AG09309 (cell line): Measurements from ENCODE around the gene SHROOM3.

Experiments
- DNase-seq: peaks from one replicate; pipeline ENCODE4 v3.0.0-alpha.2; 2010; ENCODE audit warnings: low read depth
- H3K4me3 ChIP-seq: 2 replicates; pipeline ENCODE4 v1.5.1; 2011; ENCODE audit warnings: mild to moderate bottlenecking, low read depth, low read length, moderate library complexity; ENCODE audit not compliant: control insufficient read depth
- CTCF ChIP-seq: IDR thresholded peaks from 2 replicates; pipeline ENCODE4 v1.5.1; 2011; ENCODE audit warnings: mild to moderate bottlenecking, low read depth, low read length, inconsistent platforms; ENCODE audit not compliant: insufficient read depth, control insufficient read depth; ENCODE audit errors: missing control alignments

The SHROOM3 gene

GRCh38 chr4:76729980-76730379, 295.0 kb downstream of the SHROOM3 start:
- H3K4me3 ChIP-seq: no peak overlapping the region
- no peak for TF ChIP-seq CTCF

GRCh38 chr4:76732246-76732645, 297.2 kb downstream of the SHROOM3 start:
- no peak for TF ChIP-seq CTCF
- no peak for DNase-seq
- no peak overlapping the region for H3K4me3 ChIP-seq

More at GRCh38 chr4:76729980-76730379, 295.0 kb downstream of the SHROOM3 start:
- no peak for DNase-seq

GRCh38 chr4:76733068-76733771, 298.2 kb downstream of the SHROOM3 start:
- DNase-seq: no peak
- TF ChIP-seq CTCF: no peak

GRCh38 chr4:76736414-76736813, 301.4 kb downstream of the SHROOM3 start:
- H3K4me3 ChIP-seq: no peak overlapping the region
- TF ChIP-seq CTCF: no peak
- DNase-seq: no peak

More at GRCh38 chr4:76733068-76733771, 298.2 kb downstream of the SHROOM3 start:
- H3K4me3 ChIP-seq: no peak overlapping the region

GRCh38 chr4:76737180-76737579, 302.2 kb downstream of the SHROOM3 start:
- no peak for DNase-seq
- TF ChIP-seq CTCF: no peak
- no peak overlapping the region for H3K4me3 ChIP-seq

- TF ChIP-seq CTCF: no peak
- no peak for DNase-seq
- H3K4me3 ChIP-seq: no peak overlapping the region
Measured at GRCh38 chr4:76737771-76738085, 302.7 kb downstream of the SHROOM3 start.
